ENCODE data around the gene CCDC184.

Gene CCDC184

DNA sequence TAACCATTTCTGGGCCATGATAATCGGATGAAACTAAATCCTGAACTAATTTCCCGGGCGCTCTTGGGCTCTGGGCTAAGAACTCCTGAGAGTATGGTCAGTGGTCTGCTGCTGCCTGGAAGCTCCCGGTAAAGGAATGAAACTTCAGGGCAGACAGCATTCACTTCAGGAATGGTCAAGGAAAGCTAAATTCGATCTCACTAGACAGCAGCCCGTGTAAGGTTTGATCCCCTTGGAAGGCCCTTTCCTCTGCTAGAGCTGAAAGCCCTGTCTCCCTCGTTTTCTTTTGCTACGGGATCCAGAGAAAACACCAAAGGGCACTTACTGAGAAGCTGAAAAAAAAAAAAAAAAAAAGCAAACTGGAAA lies 26.8 kb upstream of the CCDC184 start:
- peak overlapping the region; percentile 94 for H3K4me3 ChIP-seq (ENCODE audit: low read depth, low read length)
- TF ChIP-seq, protein P1, sequence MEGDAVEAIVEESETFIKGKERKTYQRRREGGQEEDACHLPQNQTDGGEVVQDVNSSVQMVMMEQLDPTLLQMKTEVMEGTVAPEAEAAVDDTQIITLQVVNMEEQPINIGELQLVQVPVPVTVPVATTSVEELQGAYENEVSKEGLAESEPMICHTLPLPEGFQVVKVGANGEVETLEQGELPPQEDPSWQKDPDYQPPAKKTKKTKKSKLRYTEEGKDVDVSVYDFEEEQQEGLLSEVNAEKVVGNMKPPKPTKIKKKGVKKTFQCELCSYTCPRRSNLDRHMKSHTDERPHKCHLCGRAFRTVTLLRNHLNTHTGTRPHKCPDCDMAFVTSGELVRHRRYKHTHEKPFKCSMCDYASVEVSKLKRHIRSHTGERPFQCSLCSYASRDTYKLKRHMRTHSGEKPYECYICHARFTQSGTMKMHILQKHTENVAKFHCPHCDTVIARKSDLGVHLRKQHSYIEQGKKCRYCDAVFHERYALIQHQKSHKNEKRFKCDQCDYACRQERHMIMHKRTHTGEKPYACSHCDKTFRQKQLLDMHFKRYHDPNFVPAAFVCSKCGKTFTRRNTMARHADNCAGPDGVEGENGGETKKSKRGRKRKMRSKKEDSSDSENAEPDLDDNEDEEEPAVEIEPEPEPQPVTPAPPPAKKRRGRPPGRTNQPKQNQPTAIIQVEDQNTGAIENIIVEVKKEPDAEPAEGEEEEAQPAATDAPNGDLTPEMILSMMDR (conservative IDR thresholded peaks at IDR 0.05; ENCODE audit: low read depth, low read length), result no peak
- no peak for DNase-seq (ENCODE audit: low read depth)

- TF ChIP-seq, protein P1 (conservative IDR thresholded peaks at IDR 0.05; ENCODE audit: low read depth, low read length), result peak; percentile 58
- H3K4me3 ChIP-seq (ENCODE audit: low read depth, low read length), result peak within 1 kb of the TSS; percentile 94
- DNase-seq (ENCODE audit: low read depth), result peak; percentile 99
Observed at GRCh38 chr12:48157018-48157888, 26.2 kb upstream of the CCDC184 start, which contains the start of gene ASB8. Gene ASB8, minus strand, starts transcription at chr12:48157515. Its CDS starts 4,019 bp downstream, at chr12:48153496.

GRCh38 chr12:48157889-48158370 lies 25.5 kb upstream of the CCDC184 start:
- TF ChIP-seq, protein P1 (conservative IDR thresholded peaks at IDR 0.05; ENCODE audit: low read depth, low read length), result no peak
- no peak for DNase-seq (ENCODE audit: low read depth)
- peak overlapping the region; percentile 94 for H3K4me3 ChIP-seq (ENCODE audit: low read depth, low read length)

DNA sequence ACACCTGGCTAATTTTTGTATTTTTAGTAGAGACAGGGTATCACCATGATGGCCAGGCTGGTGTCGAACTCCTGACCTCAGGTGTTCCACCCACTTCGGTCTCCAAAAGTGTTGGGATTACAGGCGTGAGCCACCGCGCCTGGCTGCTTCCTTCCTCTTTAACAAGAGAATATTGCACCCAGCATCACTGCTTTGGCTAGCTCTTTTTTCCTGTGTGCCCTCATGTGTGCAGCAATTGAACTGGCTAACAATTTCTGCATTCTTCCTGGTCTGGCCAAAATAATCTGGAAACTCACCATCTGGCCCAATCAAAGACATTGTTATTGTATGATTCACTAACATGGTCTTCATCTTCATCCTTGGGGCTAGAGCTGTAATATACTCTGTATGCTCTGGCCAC lies 23.4 kb upstream of the CCDC184 start:
- no peak for DNase-seq (ENCODE audit: low read depth)
- TF ChIP-seq, protein P1 (conservative IDR thresholded peaks at IDR 0.05; ENCODE audit: low read depth, low read length), result no peak
- no peak overlapping the region for H3K4me3 ChIP-seq (ENCODE audit: low read depth, low read length)

- TF ChIP-seq, protein P1 (conservative IDR thresholded peaks at IDR 0.05; ENCODE audit: low read depth, low read length), result no peak
- no peak overlapping the region for H3K4me3 ChIP-seq (ENCODE audit: low read depth, low read length)
- no peak for DNase-seq (ENCODE audit: low read depth)
Observed at GRCh38 chr12:48160807-48161206, 22.6 kb upstream of the CCDC184 start.

DNA sequence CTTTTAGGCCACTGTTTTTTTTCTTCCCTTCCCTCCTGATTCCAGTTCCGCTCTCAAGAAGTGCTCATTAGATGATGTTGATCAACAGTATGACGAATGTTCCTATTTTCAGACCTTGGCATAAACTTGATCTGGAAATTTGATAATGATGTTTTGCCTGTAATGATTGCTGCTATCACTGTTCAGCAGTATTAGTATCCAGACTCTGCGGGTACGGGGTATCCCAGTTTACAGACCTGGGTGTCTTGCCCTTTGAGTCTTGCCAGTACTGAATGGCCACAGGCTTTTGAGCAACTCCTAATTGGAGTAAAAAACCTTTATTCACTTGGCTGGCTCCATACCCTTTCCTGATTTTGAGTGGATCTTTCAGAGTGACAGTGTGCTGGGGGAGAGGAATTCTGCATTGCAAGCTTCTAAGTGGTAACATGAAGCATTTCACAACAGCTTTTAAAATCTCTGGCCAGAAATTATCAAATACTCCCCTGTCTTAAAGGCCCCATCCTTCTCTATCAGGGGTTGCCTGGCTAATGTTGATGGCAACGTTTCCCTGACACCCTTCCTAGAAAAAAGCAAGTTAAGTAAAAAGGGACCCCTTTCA lies 20.2 kb upstream of the CCDC184 start:
- no peak overlapping the region for H3K4me3 ChIP-seq (ENCODE audit: low read depth, low read length)
- no peak for DNase-seq (ENCODE audit: low read depth)
- TF ChIP-seq, protein P1 (conservative IDR thresholded peaks at IDR 0.05; ENCODE audit: low read depth, low read length), result no peak
